GM12874 (cell line): ENCODE data around the gene IP6K2.

Source experiments
- TF ChIP-seq, protein P1 (sequence below): IDR thresholded peaks from 2 replicates; pipeline ENCODE4 v1.5.1; 2011; ENCODE audit warnings: low read depth, mild to moderate bottlenecking, control low read depth, low read length, moderate library complexity; ENCODE audit not compliant: insufficient read depth

IP6K2 gene

DNA sequence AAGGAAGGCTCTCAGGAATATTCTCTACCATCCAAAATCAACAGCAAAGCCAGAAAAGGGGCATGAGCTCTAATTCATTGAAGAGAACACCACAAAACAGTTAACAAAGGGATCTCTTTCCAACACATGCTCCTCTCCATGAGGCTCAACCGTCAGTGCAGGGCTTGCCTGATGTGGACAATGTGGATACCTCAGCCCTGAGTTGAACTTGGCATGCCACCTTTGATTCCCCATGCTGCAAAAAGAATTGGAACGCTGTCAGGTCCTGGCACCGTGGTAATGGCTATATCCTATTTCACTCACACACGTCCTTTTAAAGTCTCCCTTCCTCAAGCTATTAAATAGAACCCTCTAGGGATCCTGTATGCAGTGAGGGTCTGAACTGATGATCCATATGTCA is 30.7 kb upstream of the IP6K2 start:
- TF ChIP-seq, protein P1, sequence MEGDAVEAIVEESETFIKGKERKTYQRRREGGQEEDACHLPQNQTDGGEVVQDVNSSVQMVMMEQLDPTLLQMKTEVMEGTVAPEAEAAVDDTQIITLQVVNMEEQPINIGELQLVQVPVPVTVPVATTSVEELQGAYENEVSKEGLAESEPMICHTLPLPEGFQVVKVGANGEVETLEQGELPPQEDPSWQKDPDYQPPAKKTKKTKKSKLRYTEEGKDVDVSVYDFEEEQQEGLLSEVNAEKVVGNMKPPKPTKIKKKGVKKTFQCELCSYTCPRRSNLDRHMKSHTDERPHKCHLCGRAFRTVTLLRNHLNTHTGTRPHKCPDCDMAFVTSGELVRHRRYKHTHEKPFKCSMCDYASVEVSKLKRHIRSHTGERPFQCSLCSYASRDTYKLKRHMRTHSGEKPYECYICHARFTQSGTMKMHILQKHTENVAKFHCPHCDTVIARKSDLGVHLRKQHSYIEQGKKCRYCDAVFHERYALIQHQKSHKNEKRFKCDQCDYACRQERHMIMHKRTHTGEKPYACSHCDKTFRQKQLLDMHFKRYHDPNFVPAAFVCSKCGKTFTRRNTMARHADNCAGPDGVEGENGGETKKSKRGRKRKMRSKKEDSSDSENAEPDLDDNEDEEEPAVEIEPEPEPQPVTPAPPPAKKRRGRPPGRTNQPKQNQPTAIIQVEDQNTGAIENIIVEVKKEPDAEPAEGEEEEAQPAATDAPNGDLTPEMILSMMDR = no peak

DNA sequence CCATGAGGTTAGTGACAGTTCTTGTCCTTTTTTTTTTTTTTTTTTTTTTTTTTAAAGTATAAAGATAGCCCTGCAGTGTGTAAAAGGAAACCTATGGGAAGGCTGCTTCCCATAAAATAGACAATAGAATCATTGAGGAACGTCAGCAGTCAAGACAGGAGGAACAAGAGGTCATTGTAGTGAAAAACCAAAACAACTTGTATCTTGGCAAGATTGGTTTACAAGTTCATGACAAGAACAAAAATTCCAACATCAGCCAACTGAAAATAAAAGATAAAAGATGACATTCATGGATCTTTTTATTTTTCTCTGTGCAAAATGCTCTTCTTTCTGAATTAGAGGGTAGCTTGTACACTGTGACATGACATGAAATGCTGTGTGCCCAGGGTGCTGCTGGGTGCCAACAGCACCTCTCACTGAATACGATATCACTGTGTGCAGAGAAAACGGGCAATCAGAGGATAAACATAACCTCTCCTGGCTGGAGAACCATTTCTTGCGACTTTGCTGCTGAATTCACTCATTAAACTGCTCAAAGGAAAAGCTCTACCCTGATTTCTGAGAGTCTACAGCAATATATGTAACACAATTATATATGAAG is 30.1 kb upstream of the IP6K2 start:
- TF ChIP-seq, protein P1 = no peak

DNA sequence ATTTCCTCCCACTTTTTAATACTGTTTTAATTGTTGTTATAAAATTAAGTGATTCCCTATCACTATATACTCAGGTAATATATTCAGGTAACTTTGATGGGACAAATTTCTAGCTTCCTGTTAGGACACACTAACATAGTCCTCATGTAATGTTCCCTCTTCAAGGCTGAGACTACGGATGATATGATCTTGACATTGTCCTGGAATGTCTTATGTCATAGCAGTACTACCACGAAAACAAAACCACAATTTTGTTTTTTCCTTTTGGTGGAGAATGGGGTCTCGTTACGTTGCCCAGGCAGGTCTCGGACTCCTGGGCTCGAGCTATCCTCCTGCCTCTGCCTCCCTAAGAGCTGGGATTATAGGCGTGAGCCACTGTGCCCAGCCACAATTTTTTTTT is 26.8 kb upstream of the IP6K2 start:
- TF ChIP-seq, protein P1 = no peak

DNA sequence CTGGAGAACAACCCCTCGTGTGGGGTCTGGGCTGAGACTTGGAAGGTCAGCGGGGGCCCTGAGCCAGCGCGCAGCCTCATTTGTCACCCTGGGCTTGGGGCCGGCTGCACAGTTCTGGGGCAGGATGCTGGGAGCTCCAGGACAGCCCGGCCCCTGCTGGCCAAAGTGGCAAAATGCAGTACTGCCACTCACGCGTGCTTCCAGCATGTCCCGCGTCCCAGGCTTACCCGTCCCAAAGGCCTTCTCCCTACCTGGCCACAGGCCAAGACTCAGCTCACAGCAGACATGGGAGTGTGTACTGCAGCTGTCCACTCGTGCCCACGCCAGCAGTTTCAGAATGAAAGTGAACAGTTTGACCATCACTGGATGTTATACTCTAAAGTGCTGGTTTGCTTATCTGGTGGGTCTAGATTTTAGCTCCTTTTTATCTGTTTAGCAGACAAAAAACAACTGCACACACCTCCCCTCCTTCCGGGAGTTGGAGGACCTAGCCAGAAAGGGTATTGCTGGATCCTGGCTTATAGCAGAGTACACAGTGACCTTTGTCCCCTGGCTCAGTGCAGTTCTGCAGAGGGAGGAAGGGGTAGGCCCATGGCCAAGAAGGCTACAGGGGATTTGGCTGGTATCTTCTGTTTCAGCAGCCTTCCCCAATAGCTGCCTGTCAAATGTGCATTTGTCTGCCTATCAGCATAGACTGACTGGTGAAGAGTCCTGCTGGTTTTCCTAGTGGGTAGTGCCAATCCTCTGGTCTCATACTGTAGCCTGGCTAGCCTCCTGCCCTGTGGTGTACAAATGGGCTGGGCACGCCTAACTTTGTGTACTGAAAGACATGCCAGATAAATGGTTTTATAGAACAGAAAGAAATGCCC is 23.2 kb upstream of the IP6K2 start:
- TF ChIP-seq, protein P1 = peak; percentile 94

DNA sequence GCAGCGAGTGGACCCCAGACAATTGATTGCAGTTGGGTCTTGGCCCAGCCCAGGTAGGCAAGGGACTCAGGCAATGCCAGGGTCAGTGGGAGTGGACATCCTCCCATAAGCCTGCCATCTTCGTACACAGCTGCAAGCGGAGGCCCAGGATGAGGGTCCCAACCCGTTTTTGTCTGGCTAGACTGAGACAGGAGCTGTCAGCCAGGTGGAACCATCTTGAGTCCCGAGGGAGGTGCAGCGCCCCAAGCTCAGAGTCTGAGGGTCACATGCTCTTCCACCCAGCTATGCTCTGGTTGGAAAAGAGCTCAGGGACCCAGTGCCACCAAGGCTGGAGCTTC is 22.6 kb upstream of the IP6K2 start:
- TF ChIP-seq, protein P1 = no peak

DNA sequence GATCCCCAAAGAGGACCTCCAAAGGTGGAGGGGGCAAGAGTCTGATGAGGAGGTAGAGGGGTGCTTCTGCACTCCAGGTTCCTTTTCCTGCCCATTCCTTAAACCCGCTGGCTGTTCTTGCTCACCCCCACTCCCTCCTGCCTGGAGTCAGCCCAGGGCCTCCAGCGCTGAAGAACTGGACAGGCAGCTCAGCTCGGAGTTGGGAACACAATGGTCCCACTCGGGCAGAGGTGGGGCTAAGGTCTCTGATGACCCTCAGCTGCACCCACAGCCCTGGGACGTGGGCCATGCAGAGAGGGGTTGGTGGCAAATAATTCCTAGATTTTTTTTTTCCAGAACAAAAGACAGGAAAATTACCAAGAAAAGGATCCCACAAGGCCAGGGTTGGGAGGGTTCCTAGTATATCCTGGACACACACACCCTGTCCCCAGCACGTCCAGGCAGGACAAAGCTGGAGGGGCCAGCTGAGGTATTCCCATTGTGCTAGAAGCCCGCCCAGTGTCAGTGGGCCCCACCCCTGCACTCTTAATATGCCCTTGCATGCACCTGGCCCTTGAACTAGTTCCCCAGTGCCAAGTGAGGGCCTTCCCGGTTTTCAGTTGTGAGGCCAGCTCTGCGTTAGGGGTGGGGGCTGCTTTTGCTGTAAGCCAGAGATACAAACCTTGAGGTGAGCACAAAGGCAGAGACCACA is 22.1 kb upstream of the IP6K2 start:
- TF ChIP-seq, protein P1 = no peak

DNA sequence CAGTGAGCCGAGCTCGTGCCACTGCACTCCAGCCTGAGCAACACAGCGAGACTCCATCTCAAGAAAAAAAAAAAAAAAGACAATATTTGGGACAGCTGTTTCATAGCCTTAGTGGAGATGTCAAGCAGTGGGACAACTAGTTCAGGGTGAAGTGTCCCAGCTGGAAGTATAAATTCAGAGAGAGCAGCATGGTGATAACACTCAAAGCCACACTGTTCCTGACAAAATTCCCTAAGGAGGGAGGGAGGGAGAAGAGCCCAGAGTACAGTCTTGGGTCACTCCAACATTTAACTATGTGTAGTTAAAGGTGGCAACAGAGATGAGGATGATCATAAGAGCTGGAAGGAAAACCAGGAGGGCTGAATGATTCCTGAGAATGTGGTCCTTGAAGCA is 21.1 kb upstream of the IP6K2 start:
- TF ChIP-seq, protein P1 = no peak
